Natural killer cell (primary cell): ENCODE results near the gene UIMC1. TPM values are rescaled to one million over a fixed set of nuclear protein-coding genes. Genes with fewer than 3 reads are reported as not detected.

Source experiments
- ATAC-seq, 3 donors: fragments of 150-1000 bp in 2 of 3; fragments of 200-7000 bp in 1 of 3; cut with Tn5 transposase; 1 replicate in 1 of 3; 2 replicates in 2 of 3; pipeline ENCODE4 v1.10.0; 2021; ENCODE audit warnings: mild to moderate bottlenecking in 2 of 3, moderate library complexity in 2 of 3
- DNase-seq, 2 donors: peaks; one replicate each; pipeline versions ENCODE4 v3.0.0 to v3.0.0-alpha.2; 2013 to 2021; ENCODE audit warnings: mixed read lengths in 1 of 2
- H3K27ac ChIP-seq: one replicate; pipeline ENCODE4 v1.5.1; 2013; ENCODE audit warnings: mild to moderate bottlenecking, low read length
- H3K27me3 ChIP-seq: one replicate; pipeline ENCODE4 v1.6.1; 2013; ENCODE audit warnings: low read length; ENCODE audit not compliant: control insufficient read depth, insufficient read depth
- H3K36me3 ChIP-seq: one replicate; pipeline ENCODE4 v1.6.1; 2013; ENCODE audit warnings: low read length; ENCODE audit not compliant: control insufficient read depth, insufficient read depth
- H3K4me1 ChIP-seq: one replicate; pipeline ENCODE4 v1.6.1; 2013; ENCODE audit warnings: low read length; ENCODE audit not compliant: control insufficient read depth, insufficient read depth
- H3K4me3 ChIP-seq: one replicate; pipeline ENCODE4 v1.5.1; 2013; ENCODE audit warnings: low read length
- H3K9me3 ChIP-seq: one replicate; pipeline ENCODE4 v1.6.1; 2013; ENCODE audit warnings: low read length; ENCODE audit not compliant: control insufficient read depth, insufficient read depth
- H3K27ac Mint-ChIP-seq, 2 donors: one replicate each; pipeline ENCODE4 v1.8.0; 2022; ENCODE audit warnings: mild to moderate bottlenecking in 2 of 2, mixed read lengths in 2 of 2, moderate library complexity in 1 of 2
- H3K27me3 Mint-ChIP-seq, 2 donors: one replicate each; pipeline ENCODE4 v1.8.0; 2022; ENCODE audit warnings: low read depth in 2 of 2, mixed read lengths in 2 of 2
- H3K36me3 Mint-ChIP-seq: one replicate; pipeline ENCODE4 v1.8.0; 2022; ENCODE audit warnings: mixed read lengths
- H3K4me1 Mint-ChIP-seq, 2 donors: one replicate each; pipeline ENCODE4 v1.8.0; 2022; ENCODE audit warnings: mixed read lengths in 2 of 2
- H3K4me3 Mint-ChIP-seq: one replicate; pipeline ENCODE4 v1.8.0; 2022; ENCODE audit warnings: mild to moderate bottlenecking, moderate library complexity, mixed read lengths
- H3K9me3 Mint-ChIP-seq, 2 donors: one replicate each; pipeline ENCODE4 v1.8.0; 2022; ENCODE audit warnings: mixed read lengths in 2 of 2
- WGBS: methylation state at CpG from one replicate; pipeline ENCODE4 v1.1.7; 2013; ENCODE audit warnings: missing lambda C conversion rate; ENCODE audit not compliant: insufficient coverage; 5-methylcytosine and 5-hydroxymethylcytosine counted together
- intact Hi-C: fragments of 100-400 bp; cut with micrococcal nuclease; formaldehyde crosslinking; loops from one replicate; pipeline ENCODE4 v1.14.2; 2022
- total RNA-seq, 4 donors: library from RNA; stranded (reverse); fragments of 120-200 nt in 1 of 4; gene quantifications; one replicate each; pipeline versions ENCODE4 v1.2.3 to v1.2.4, GENCODE V29; 2013 to 2022
- TF ChIP-seq, protein P1 (sequence below): fragments of 200-600 bp; IDR thresholded peaks from one replicate; pipeline ENCODE4 v1.8.0; 2022; ENCODE audit warnings: antibody characterized with exemption

Gene UIMC1
- total RNA-seq, 3 donors from 2014 or later (not counting 1 experiment from before 2014, with no cell fraction given) = 55.1 to 75.7 (median 57.3) TPM

DNA sequence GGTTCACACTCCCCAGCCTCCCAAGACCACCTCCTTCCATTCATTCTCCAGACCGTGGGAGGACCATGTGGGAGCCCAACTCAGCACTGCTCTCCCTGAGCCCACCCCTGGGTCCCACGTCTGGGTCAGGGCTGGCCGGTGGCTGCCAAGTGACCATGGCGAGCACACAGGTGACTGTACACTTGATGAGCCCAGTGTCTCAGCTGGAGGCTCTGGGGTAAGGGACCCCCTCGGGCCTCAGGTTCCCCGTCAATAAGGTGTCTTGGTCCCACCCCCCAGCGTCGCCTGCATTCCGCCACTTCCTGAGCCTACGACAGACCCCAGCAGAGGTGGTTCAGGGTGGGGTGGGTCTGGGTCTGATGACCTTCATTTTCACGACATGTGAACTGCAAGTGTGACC is 146.2 kb downstream of the UIMC1 start:
- H3K4me1 ChIP-seq = no peaks in the 10 kb centered on the region
- H3K36me3 ChIP-seq = no peaks in the 10 kb centered on the region
- Mint-ChIP-seq H3K27ac (no peak overlapping the region), H3K9me3 (no peaks in the 10 kb centered on the region), H3K27me3 (peaks cover 16 to 19% of the 10 kb centered on the region in 2 donors), H3K4me3 (no peak overlapping the region), H3K4me1 (peaks cover 0 to 3% of the 10 kb centered on the region in 2 donors), H3K36me3 (no peaks in the 10 kb centered on the region)
- H3K4me3 ChIP-seq = no peak overlapping the region
- ATAC-seq = peak in 1 of 3 donors; percentile 12
- no peak overlapping the region for H3K27ac ChIP-seq
- TF ChIP-seq, protein P1, sequence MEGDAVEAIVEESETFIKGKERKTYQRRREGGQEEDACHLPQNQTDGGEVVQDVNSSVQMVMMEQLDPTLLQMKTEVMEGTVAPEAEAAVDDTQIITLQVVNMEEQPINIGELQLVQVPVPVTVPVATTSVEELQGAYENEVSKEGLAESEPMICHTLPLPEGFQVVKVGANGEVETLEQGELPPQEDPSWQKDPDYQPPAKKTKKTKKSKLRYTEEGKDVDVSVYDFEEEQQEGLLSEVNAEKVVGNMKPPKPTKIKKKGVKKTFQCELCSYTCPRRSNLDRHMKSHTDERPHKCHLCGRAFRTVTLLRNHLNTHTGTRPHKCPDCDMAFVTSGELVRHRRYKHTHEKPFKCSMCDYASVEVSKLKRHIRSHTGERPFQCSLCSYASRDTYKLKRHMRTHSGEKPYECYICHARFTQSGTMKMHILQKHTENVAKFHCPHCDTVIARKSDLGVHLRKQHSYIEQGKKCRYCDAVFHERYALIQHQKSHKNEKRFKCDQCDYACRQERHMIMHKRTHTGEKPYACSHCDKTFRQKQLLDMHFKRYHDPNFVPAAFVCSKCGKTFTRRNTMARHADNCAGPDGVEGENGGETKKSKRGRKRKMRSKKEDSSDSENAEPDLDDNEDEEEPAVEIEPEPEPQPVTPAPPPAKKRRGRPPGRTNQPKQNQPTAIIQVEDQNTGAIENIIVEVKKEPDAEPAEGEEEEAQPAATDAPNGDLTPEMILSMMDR = no peak
- no peaks in the 10 kb centered on the region for H3K9me3 ChIP-seq
- no peak for DNase-seq
- peaks cover 6% of the 10 kb centered on the region for H3K27me3 ChIP-seq
- intact Hi-C loops = no loop called here
- WGBS = 79% methylated on average over 11 of the region's 11 CpGs

DNA sequence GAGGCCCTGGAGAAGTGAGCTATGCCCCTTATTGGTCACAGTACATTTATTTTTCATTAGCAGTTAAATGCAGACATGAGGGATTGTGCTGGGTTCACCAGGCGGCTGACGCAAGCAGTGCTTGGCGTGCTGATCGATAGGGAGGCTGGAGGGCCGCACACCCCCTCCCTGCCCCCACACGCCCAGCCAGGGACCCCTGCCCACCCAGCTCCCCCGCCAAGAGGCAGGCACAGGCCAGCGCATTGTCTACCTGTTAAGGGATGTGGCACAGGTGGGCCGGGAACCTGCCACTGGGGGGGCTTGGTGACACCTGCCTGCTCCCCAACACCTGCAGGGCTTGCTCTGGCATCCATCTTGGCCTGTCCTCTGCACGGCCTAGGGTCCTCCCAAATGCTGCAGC is 146.7 kb downstream of the UIMC1 start:
- TF ChIP-seq, protein P1 = no peak
- intact Hi-C loops = no loop called here
- H3K27ac Mint-ChIP-seq = no peak overlapping the region
- Histone ChIP-seq H3K36me3 (no peaks in the 10 kb centered on the region), H3K27me3 (peaks cover 3% of the 10 kb centered on the region), H3K27ac (no peak overlapping the region), H3K4me1 (no peaks in the 10 kb centered on the region), H3K9me3 (no peaks in the 10 kb centered on the region), H3K4me3 (no peak overlapping the region)
- peaks cover 14 to 17% of the 10 kb centered on the region in 2 donors for H3K27me3 Mint-ChIP-seq
- no peaks in the 10 kb centered on the region for H3K9me3 Mint-ChIP-seq
- no peaks in the 10 kb centered on the region for H3K36me3 Mint-ChIP-seq
- DNase-seq = no peak
- H3K4me3 Mint-ChIP-seq = no peak overlapping the region
- ATAC-seq = no peak
- 71% methylated on average over 10 of the region's 10 CpGs for WGBS
- peaks cover 0 to 3% of the 10 kb centered on the region in 2 donors for H3K4me1 Mint-ChIP-seq

DNA sequence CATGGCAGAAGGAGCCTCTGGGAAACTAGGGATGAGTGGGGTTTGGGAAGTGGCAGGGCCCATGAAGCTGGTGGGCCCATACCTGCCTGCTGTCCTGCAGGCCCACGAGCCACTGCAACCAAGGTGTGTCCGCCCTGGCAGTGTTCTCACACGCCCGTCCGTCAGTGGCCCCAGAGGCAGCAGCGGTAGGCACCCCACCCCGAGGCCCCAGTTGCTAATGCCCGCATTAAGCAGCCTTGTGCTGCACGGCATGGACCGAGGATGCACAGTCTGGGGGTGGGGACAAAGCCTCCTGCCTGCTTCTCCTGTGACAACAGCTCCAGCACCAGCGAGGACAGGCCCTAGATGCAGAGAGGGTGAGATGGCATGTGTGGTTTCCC is 148.7 kb downstream of the UIMC1 start:
- Histone ChIP-seq H3K4me1 (no peaks in the 10 kb centered on the region), H3K36me3 (no peaks in the 10 kb centered on the region), H3K27me3 (no peaks in the 10 kb centered on the region), H3K9me3 (no peaks in the 10 kb centered on the region), H3K27ac (no peak overlapping the region), H3K4me3 (no peak overlapping the region)
- Mint-ChIP-seq H3K27ac (no peak overlapping the region), H3K36me3 (no peaks in the 10 kb centered on the region), H3K9me3 (no peaks in the 10 kb centered on the region), H3K4me3 (no peak overlapping the region), H3K27me3 (peaks cover 9 to 13% of the 10 kb centered on the region in 2 donors), H3K4me1 (no peaks in the 10 kb centered on the region)
- ATAC-seq (no peak), DNase-seq (no peak)
- WGBS = 81% methylated on average over 11 of the region's 11 CpGs
- intact Hi-C loops = no loop called here
- TF ChIP-seq, protein P1 = no peak

DNA sequence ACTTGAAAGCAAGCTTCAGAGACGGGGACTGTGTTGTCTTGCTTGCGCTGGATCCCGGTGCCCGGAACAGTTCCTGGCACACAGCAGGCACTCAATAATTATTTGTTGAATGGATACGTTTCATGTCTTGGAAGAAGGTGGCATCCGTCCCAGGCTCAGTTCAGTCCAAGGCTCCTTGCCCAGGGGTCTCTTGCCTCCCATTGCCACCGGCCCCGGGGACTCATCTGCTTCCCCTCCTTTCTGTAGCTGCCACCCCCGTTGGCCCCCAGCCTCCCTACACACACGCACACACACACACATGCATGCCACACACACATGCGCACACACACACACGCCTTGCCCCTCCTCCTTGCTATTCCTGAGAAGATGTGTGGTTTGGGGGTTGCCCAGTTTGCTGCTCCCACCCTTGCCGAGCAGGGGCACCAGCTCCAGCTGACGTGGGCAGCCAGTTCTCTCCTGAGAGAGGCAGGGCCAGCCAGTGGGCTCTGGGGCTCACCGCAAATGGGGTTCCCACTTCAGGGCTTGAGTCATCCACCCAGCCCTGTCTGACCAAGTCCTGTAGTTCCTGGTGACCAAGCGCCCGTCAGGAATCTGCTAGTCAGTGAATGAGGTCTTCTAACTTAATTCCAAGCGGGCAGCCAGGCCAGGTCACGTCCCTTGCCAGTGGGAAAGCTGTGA is 149.2 kb downstream of the UIMC1 start:
- no peak for DNase-seq
- no peak overlapping the region for H3K27ac ChIP-seq
- H3K36me3 ChIP-seq = no peaks in the 10 kb centered on the region
- no peaks in the 10 kb centered on the region for H3K27me3 ChIP-seq
- intact Hi-C loops = no loop called here
- H3K9me3 Mint-ChIP-seq = no peaks in the 10 kb centered on the region
- H3K36me3 Mint-ChIP-seq = no peaks in the 10 kb centered on the region
- H3K4me1 ChIP-seq = no peaks in the 10 kb centered on the region
- H3K4me3 Mint-ChIP-seq = no peak overlapping the region
- no peaks in the 10 kb centered on the region for H3K9me3 ChIP-seq
- 73% methylated on average over 19 of the region's 19 CpGs for WGBS
- no peak overlapping the region for H3K4me3 ChIP-seq
- TF ChIP-seq, protein P1 = no peak
- no peak for ATAC-seq
- no peak overlapping the region for H3K27ac Mint-ChIP-seq
- H3K4me1 Mint-ChIP-seq = no peaks in the 10 kb centered on the region
- H3K27me3 Mint-ChIP-seq = peaks cover 9% of the 10 kb centered on the region in 2 donors
